Measurements from ENCODE around the gene CFAP20DC.

GRCh38 chr3:58999134-58999773 lies 50.6 kb downstream of the CFAP20DC start:
- TF ChIP-seq TCF7L2 (IDR thresholded peaks at IDR 0.05; ENCODE audit: borderline replicate concordance, low read depth, low read length): no peak
- TF ChIP-seq ZNF768 (tag by site-specific recombination; IDR thresholded peaks at IDR 0.05): no peak

All from HEK293 (cell line).